ENCODE results near the gene CDC6. TPM values are rescaled to one million over a fixed set of nuclear protein-coding genes. Genes with fewer than 3 reads are reported as not detected.
A peak's percentile ranks its signal among the peaks of the same experiment; 100 is the strongest.

CDC6 gene
- total RNA-seq, 2 donors from 2014 or later: 60.9 to 101 TPM

- Mint-ChIP-seq H3K27me3 (no peaks in the 10 kb centered on the region), H3K36me3 (ENCODE audit: low read depth) (no peaks in the 10 kb centered on the region)
Measured at GRCh38 chr17:40311575-40311974, 23.9 kb downstream of the CDC6 start.

GRCh38 chr17:40312131-40312731, 24.6 kb downstream of the CDC6 start:
- no peaks in the 10 kb centered on the region for H3K9me3 Mint-ChIP-seq
- peak overlapping the region; percentile 88 for H3K27ac Mint-ChIP-seq
- no peaks in the 10 kb centered on the region for H3K27me3 Mint-ChIP-seq
- no peaks in the 10 kb centered on the region for H3K36me3 Mint-ChIP-seq (ENCODE audit: low read depth)
- ATAC-seq (replicated peaks): no peak
- peaks cover 50% of the 10 kb centered on the region for H3K4me1 Mint-ChIP-seq
- H3K4me3 Mint-ChIP-seq: peak overlapping the region; percentile 67

More at GRCh38 chr17:40311575-40311974, 23.9 kb downstream of the CDC6 start:
- ATAC-seq (replicated peaks): no peak
- Mint-ChIP-seq H3K4me3 (peak overlapping the region; percentile 67), H3K27ac (peak overlapping the region; percentile 88), H3K4me1 (peaks cover 50% of the 10 kb centered on the region), H3K9me3 (no peaks in the 10 kb centered on the region)

- Mint-ChIP-seq H3K4me3 (peak overlapping the region; percentile 67), H3K9me3 (no peaks in the 10 kb centered on the region), H3K27me3 (no peaks in the 10 kb centered on the region), H3K36me3 (ENCODE audit: low read depth) (no peaks in the 10 kb centered on the region), H3K27ac (peak overlapping the region; percentile 88), H3K4me1 (peaks cover 54% of the 10 kb centered on the region)
- no peak for ATAC-seq (replicated peaks)
Measured at GRCh38 chr17:40312893-40313667, 25.4 kb downstream of the CDC6 start.

GRCh38 chr17:40313668-40314583, 26.2 kb downstream of the CDC6 start:
- Mint-ChIP-seq H3K27ac (peak overlapping the region; percentile 78), H3K27me3 (no peaks in the 10 kb centered on the region), H3K9me3 (no peaks in the 10 kb centered on the region), H3K36me3 (ENCODE audit: low read depth) (peaks cover 7% of the 10 kb centered on the region), H3K4me3 (peak overlapping the region; percentile 67), H3K4me1 (peaks cover 54% of the 10 kb centered on the region)
- ATAC-seq (replicated peaks): no peak

- Mint-ChIP-seq H3K36me3 (ENCODE audit: low read depth) (peaks cover 13% of the 10 kb centered on the region), H3K27me3 (no peaks in the 10 kb centered on the region), H3K27ac (peak overlapping the region; percentile 78), H3K4me3 (peak overlapping the region; percentile 65), H3K4me1 (peaks cover 55% of the 10 kb centered on the region), H3K9me3 (no peaks in the 10 kb centered on the region)
- peak; percentile 57 for ATAC-seq (replicated peaks)
Measured at GRCh38 chr17:40314584-40314956, 26.9 kb downstream of the CDC6 start.

DNA sequence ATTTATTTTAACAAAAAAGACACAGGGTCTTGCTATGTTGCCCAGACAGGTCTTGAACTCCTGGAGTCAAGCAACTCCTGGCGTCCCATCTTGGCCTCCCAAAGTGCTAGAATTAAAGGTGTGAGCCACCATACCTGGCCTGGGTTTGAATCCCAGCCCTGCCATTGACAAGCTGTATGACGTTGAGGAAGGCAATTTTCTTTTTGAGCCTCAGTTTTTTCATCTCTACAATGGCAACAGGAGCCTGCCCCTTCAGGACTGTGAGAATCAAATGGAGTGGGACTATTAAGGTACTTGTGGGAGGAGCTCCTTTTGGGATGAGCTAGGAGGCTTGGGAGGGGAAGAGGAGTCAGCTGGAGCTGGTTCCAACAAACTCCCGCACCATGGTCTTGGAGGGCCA, 27.5 kb downstream of the CDC6 start:
- Mint-ChIP-seq H3K36me3 (ENCODE audit: low read depth) (peaks cover 20% of the 10 kb centered on the region), H3K27ac (peak overlapping the region; percentile 78), H3K4me3 (peak overlapping the region; percentile 65), H3K27me3 (no peaks in the 10 kb centered on the region), H3K4me1 (peaks cover 58% of the 10 kb centered on the region), H3K9me3 (no peaks in the 10 kb centered on the region)
- ATAC-seq (replicated peaks): no peak

DNA sequence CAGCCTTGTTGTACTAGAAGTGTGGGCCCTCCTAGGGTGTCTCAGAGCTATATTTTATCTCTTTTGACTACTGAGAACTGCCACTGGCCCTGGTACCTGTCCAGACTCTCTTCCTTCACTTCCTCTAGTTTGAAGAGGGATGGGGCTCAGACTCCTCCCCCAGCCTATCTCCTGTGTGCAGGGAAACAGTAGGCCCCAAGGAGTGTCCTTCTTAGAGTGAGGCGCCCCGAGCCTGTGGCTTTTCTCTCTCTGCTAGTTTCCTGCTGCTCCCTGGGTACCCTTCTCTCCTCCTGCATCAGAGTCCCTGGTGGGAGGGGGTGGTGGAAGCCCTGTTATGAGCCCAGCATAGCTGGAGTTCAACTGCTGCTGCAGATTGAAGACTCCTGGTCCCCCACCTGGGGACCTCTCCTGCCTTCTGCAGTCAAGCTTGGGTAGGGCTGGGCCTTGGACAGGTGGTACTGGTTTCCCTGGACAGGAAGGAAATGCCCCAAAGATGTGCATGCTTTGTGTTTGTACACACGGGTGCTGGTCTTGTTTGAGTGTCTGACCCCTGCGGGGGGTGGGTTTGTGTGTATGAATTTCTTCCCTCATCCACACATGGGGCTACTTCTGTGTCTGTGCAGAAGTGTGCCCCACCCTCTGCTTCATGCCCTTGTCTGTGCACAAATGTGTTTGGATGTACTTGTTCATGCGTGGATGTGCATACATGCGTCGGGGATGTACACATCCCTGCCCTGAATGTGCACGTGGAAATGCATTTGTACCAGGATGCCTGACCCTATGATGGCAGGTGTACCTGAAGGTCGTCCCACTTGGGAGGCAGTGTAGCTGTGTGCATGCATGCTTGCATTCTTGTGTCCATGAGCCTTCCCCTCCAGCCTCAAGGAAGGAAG, 28.2 kb downstream of the CDC6 start:
- ATAC-seq (replicated peaks): no peak
- Mint-ChIP-seq H3K9me3 (no peaks in the 10 kb centered on the region), H3K27me3 (no peaks in the 10 kb centered on the region), H3K4me1 (peaks cover 59% of the 10 kb centered on the region), H3K36me3 (ENCODE audit: low read depth) (peaks cover 27% of the 10 kb centered on the region), H3K27ac (no peak overlapping the region), H3K4me3 (peak overlapping the region; percentile 43)

DNA sequence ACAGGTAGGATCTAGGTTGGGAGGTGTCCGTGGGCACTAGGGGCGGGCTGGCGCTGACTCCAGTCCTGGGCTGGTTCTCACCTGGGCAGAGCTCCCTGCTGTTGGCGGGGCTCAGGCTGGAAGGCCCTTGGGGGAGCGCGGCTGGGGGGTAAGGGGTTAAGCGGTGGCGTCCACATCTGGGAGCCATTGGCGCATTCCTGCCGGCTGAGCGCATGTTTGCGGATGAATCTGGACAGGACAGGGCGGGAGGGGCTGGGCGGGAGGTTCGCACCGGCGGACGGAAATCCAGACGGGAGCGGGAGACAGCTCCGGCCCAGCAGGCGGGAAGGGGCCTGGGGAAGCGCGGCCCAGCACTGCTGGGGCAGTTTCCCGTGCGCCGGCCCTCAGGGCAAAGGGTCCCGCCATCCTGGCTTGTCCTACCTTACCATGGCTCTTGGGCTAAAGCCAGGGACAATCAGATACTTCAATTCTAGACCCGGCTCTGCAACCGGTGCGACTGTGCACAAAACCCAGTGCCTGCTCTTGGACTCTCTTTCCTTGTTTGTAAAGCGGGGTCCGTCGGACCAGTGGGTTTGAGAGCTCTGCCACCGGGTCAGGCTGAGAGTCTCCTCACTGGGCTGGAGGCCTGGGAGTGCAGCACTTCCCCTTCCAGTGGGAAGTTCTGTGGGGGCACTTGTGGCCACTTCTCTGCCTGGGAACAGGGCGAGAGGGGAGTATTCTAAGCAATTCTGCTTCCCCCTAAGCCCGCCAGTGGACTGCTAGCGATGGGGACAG, 29.1 kb downstream of the CDC6 start:
- Mint-ChIP-seq H3K4me1 (peaks cover 54% of the 10 kb centered on the region), H3K27me3 (no peaks in the 10 kb centered on the region), H3K36me3 (ENCODE audit: low read depth) (peaks cover 34% of the 10 kb centered on the region), H3K4me3 (peak overlapping the region; percentile 98), H3K27ac (no peak overlapping the region), H3K9me3 (no peaks in the 10 kb centered on the region)
- no peak for ATAC-seq (replicated peaks)

DNA sequence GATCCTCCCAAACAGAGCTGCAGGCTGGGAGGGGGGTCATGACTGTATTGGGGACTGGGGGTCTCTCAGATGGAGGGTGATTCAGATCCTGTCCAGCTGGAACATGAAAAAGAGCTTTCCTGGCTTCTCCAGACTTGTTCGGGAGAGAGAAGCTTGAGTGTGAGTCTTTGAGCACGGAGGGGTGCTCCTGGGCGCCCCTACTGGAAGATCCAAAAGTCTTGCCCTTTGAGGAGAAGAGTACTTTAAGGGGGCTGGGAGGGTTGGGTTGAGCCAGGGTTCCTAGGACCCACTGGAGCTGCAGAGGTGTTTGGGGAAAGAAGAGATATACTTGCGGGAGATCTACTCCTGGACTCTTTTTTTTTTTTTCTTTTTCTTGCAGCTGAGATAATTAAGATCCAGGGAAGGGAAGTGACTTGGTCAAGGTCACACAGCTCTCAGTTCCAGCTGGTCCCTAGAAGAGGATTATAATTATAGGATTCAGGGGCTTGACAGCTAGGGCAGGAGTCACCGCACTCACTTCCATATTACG, 29.7 kb downstream of the CDC6 start:
- no peaks in the 10 kb centered on the region for H3K27me3 Mint-ChIP-seq
- peaks cover 51% of the 10 kb centered on the region for H3K4me1 Mint-ChIP-seq
- H3K27ac Mint-ChIP-seq: peak overlapping the region; percentile 100
- peak overlapping the region; percentile 98 for H3K4me3 Mint-ChIP-seq
- H3K9me3 Mint-ChIP-seq: no peaks in the 10 kb centered on the region
- peaks cover 41% of the 10 kb centered on the region for H3K36me3 Mint-ChIP-seq (ENCODE audit: low read depth)
- no peak for ATAC-seq (replicated peaks)

- Mint-ChIP-seq H3K36me3 (ENCODE audit: low read depth) (peaks cover 48% of the 10 kb centered on the region), H3K9me3 (no peaks in the 10 kb centered on the region), H3K4me3 (peak overlapping the region; percentile 98), H3K4me1 (peaks cover 54% of the 10 kb centered on the region), H3K27me3 (no peaks in the 10 kb centered on the region), H3K27ac (peak overlapping the region; percentile 100)
- peak; percentile 71 for ATAC-seq (replicated peaks)
Measured at GRCh38 chr17:40317880-40318829, 30.5 kb downstream of the CDC6 start.

GRCh38 chr17:40318830-40319391, 31.2 kb downstream of the CDC6 start:
- Mint-ChIP-seq H3K4me3 (peak overlapping the region; percentile 98), H3K9me3 (no peaks in the 10 kb centered on the region), H3K27ac (peak overlapping the region; percentile 100), H3K4me1 (peaks cover 54% of the 10 kb centered on the region), H3K27me3 (no peaks in the 10 kb centered on the region), H3K36me3 (ENCODE audit: low read depth) (peaks cover 54% of the 10 kb centered on the region)
- ATAC-seq (replicated peaks): no peak
